ENCODE results near the gene CRYGB.
A peak's percentile ranks its signal among the peaks of the same experiment; 100 is the strongest.
"Not testable (repeated sequence)": the region's sequence is repeated elsewhere in the genome, so short reads cannot be mapped to it uniquely, and the experiment has no call there.

The CRYGB gene

DNA sequence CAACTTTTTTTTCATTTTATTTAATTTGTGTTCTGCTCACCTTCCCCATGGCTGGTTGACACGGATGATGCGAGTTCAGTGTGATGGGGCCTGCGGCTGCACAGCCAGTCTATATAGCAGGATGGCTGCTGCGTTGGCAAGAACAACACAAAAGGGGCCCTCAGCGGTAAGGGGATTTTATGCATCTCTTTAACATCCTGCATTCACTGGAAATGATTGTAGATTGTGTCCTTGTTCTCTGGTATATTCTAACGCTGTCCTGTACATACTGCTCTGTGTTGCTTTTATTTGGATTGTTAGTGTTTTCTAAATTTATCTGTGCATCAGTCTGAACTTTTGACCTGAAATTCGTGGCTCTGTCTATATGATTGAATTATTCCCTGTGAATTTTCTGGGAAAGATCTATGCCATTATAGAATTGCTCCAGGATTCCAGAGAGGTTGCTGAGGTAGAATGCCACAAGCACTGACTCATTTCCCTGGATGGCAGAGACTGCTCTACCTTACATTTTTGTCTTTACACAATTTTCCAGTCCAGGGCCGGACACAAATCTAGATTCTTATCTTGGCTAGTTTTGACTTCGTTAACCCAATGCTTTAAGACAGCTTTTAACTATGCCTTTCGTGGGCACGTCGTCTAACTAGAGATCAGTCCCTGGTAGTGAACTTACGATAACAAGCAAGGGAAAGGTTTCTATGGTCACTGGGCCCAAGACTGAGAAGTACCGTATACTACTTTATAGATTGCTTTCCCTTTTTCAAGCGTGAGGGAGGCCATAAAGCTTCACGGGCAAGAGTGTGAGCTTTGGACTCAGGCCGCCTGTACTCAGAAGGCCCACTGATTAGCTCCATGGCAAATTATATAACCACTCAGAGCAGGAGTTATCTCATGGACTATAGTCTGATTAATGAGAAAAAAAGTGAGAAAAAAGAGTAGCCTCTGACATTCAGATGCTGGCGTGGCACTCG lies 15.9 kb downstream of the CRYGB start, which contains the start of gene CRYGC:
Gene CRYGC, minus strand, starts transcription at position 85 of the 968 bp plus-strand sequence. Its CDS starts 36 bp downstream, at position 49.
- TF ChIP-seq, protein P1, sequence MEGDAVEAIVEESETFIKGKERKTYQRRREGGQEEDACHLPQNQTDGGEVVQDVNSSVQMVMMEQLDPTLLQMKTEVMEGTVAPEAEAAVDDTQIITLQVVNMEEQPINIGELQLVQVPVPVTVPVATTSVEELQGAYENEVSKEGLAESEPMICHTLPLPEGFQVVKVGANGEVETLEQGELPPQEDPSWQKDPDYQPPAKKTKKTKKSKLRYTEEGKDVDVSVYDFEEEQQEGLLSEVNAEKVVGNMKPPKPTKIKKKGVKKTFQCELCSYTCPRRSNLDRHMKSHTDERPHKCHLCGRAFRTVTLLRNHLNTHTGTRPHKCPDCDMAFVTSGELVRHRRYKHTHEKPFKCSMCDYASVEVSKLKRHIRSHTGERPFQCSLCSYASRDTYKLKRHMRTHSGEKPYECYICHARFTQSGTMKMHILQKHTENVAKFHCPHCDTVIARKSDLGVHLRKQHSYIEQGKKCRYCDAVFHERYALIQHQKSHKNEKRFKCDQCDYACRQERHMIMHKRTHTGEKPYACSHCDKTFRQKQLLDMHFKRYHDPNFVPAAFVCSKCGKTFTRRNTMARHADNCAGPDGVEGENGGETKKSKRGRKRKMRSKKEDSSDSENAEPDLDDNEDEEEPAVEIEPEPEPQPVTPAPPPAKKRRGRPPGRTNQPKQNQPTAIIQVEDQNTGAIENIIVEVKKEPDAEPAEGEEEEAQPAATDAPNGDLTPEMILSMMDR (IDR thresholded peaks at IDR 0.05; ENCODE audit: low read depth, low read length) = no peak
- H3K27me3 ChIP-seq (ENCODE audit: insufficient read depth, low read depth, severe bottlenecking) = no peaks in the 10 kb centered on the region
- H3K27ac ChIP-seq = peak within 1 kb of the TSS; percentile 78
- peak within 1 kb of the TSS; percentile 34 for H3K4me3 ChIP-seq (ENCODE audit: low read depth, low read length)
- DNase-seq = no peak
- no peaks in the 10 kb centered on the region for H3K36me3 ChIP-seq
- no peaks in the 10 kb centered on the region for H3K9me3 ChIP-seq (ENCODE audit: severe bottlenecking)

DNA sequence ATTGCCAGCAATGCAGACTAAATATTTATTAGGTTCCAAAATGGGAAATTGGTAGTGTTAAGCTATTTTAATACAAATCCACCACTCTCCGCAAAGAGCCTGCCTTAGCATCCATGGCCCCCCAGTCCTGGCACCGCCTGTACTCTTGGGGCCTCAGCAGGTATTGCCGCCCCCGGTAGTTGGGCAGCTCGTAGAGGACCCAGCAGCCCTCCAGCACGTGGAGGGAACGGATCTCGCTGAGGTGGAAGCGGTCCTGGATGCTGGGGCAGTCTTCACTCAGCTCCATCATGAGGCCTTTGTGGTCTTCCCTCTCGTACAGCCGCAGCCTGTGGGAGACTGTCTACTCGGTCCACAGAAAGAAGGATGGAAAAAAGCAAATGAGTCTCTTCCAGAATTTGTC lies 17.8 kb downstream of the CRYGB start:
- Histone ChIP-seq H3K27me3 (ENCODE audit: insufficient read depth, low read depth, severe bottlenecking) (no peaks in the 10 kb centered on the region), H3K27ac (no peak overlapping the region), H3K9me3 (ENCODE audit: severe bottlenecking) (no peaks in the 10 kb centered on the region), H3K36me3 (no peaks in the 10 kb centered on the region), H3K4me3 (ENCODE audit: low read depth, low read length) (no peak overlapping the region)
- TF ChIP-seq, protein P1 (IDR thresholded peaks at IDR 0.05; ENCODE audit: low read depth, low read length) = no peak
- DNase-seq = no peak

DNA sequence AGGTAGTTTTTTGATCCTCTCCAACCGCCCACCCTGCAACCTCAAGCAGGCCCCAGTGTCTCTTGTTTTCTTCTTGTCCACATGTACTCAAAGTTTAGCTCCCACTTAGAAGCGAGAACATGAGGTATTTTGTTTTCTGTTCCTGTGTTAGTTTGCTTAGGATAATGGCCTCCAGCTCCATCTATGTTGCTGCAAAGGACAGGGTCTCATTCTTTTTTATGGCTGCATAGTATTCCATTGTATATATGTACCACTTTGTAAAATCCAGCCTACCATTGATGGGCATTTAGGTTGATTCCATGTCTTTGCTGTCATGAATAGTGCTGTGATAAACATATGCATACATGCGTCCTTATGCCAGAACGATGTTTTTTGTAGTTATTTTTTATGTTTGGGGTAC lies 18.9 kb downstream of the CRYGB start:
- DNase-seq = no peak
- no peaks in the 10 kb centered on the region for H3K27me3 ChIP-seq (ENCODE audit: insufficient read depth, low read depth, severe bottlenecking)
- no peaks in the 10 kb centered on the region for H3K36me3 ChIP-seq
- no peaks in the 10 kb centered on the region for H3K9me3 ChIP-seq (ENCODE audit: severe bottlenecking)
- H3K27ac ChIP-seq = no peak overlapping the region
- TF ChIP-seq, protein P1 (IDR thresholded peaks at IDR 0.05; ENCODE audit: low read depth, low read length) = no peak
- H3K4me3 ChIP-seq (ENCODE audit: low read depth, low read length) = no peak overlapping the region

DNA sequence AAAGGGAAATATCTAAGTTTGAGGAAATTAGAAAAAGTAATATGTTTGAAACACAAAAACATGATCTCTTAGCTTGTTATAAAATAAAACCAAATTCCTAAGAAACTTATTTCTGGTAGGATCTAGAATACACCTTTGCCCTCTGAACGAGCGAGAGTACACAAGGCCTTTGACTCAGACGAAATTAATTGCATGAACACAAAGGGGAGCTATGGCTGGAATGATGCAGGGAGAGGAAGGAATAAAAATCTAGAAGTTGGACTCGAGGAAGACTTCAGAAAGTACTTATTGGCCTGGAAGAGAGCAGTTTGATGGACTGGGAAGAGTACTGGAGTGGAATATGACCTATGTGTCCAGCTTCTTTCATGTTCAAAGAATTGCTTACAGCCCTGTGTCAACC lies 20.7 kb downstream of the CRYGB start:
- DNase-seq = no peak
- Histone ChIP-seq H3K9me3 (ENCODE audit: severe bottlenecking) (no peaks in the 10 kb centered on the region), H3K36me3 (no peaks in the 10 kb centered on the region), H3K27ac (no peak overlapping the region), H3K27me3 (ENCODE audit: insufficient read depth, low read depth, severe bottlenecking) (no peaks in the 10 kb centered on the region), H3K4me3 (ENCODE audit: low read depth, low read length) (no peak overlapping the region)
- TF ChIP-seq, protein P1 (IDR thresholded peaks at IDR 0.05; ENCODE audit: low read depth, low read length) = no peak

DNA sequence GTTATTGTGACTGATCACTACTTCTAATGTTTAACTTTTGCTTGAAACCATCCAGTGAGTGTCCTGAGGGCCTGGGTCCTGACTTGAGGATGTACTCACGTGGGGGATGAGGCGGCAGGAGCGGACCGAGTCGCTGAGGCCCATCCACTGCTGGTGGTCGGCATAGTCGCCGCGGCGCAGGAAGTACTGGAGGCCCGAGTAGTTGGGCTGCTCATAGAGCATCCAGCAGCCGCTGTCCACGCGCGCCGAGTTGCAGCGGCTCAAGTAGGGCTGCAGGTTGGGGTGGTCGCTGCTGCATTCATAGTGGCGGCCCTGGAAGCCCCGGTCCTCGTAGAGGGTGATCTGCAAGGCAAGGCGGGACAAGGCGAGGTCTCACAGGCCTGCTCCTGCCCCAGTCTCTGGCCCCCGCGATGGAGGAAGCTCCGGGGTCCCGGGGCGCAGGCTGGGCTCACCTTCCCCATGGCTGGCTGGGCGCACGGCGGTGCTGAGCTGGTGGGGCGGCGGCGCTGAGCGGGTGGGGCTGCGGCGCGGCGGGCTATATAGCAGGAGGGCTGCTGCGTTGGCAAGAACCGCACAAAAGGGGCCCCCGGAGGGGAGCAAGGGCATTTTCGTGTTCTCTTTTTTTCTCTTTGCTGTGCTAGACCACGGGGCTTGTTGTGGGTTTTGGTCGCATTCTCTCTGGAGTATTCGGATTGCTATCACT lies 21.8 kb downstream of the CRYGB start, which contains the start of gene CRYGD:
Gene CRYGD, minus strand, starts transcription at position 512 of the 703 bp plus-strand sequence. Its CDS starts 51 bp downstream, at position 461.
- DNase-seq; H3K27me3 ChIP-seq (ENCODE audit: insufficient read depth, low read depth, severe bottlenecking); H3K36me3 ChIP-seq; H3K9me3 ChIP-seq (ENCODE audit: severe bottlenecking); H3K4me3 ChIP-seq (ENCODE audit: low read depth, low read length); H3K27ac ChIP-seq: not testable (repeated sequence)

DNA sequence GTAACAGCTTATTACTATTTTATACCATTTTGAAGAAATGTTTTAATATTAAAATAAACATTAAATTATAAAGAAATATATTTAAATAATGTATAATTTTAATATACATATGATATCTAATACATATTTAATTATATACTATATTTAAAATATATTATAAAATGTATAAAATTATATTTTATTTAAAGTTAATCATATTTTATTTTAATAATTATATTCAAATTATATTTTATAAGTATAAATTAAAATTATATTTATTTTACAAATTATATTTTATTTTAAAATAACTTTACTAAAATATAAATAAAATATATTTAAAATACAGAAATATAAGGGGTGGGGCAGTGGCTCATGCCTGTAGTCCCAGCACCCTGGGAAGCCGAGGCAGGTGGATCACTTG lies 23.7 kb downstream of the CRYGB start:
- no peak for DNase-seq

More for the DNA sequence above, 23.7 kb downstream of the CRYGB start:
- TF ChIP-seq, protein P1 (IDR thresholded peaks at IDR 0.05; ENCODE audit: low read depth, low read length) = no peak
- Histone ChIP-seq H3K9me3 (ENCODE audit: severe bottlenecking) (no peaks in the 10 kb centered on the region), H3K27me3 (ENCODE audit: insufficient read depth, low read depth, severe bottlenecking) (no peaks in the 10 kb centered on the region), H3K4me3 (ENCODE audit: low read depth, low read length) (no peak overlapping the region), H3K27ac (no peak overlapping the region), H3K36me3 (no peaks in the 10 kb centered on the region)

All from WERI-Rb-1 (cell line).